HG02938 (cell line): Measurements from ENCODE around the gene TM4SF20.

Experiments
- ATAC-seq: cut with Tn5 transposase; IDR thresholded peaks from one replicate; pipeline ENCODE4 v1.9.1; 2021; ENCODE audit warnings: mild to moderate bottlenecking, moderate library complexity; ENCODE audit not compliant: unreplicated experiment

Gene TM4SF20

DNA sequence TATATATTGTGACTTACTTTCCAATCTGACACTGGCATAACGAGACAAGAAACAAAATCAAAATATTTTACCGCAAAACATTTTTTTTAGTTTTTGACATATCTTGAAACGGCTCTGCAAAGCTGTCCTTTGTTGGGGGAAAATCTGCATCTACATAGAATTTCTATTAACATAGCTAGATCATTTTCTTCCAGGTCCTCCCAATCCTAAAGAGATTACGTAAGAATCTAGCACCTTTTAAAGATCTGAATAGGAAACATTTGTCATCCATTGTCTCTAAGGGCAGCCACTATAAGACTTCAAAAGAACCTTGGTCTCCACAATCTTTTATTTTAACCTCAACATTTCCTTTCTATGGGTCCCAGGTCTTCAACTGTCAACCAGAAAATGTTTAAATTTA lies 55.3 kb downstream of the TM4SF20 start:
- no peak for ATAC-seq

DNA sequence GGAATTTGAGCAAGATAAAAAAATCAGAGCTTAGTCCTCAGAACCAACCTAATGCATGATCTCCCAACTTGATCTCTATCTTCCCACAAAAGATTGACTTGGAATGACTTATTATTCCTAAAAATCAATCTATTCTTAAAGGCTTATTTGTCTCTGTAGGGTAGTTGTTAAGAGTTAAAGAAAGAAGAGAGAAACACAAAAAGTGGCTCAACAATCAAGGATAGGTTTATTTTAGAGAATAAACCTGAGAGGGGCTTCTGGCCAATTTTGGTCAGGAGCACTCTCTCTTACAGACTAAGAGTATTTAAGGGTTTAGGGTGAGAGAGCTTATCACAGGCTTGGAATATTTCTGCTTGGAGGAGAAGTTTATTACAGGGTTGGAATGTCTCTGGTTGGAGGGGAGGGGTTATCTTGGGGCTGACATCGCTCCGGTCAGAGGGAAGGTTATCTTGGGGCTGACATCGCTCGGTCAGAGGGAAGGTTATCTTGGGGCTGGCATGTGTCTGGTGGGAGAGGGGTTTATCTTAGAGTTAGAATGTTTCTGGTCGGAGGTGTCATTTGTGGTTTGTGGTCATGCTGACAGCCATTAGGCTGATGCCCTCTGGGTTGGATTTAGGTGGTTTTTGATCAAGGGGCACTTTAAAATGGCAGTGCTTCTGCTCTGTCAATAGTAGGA lies 56.4 kb downstream of the TM4SF20 start:
- ATAC-seq, result no peak

- no peak for ATAC-seq
These were observed 58.6 kb downstream of the TM4SF20 start for GRCh38 chr2:227320305-227321094.

- ATAC-seq, result no peak
These were observed 61.3 kb downstream of the TM4SF20 start for GRCh38 chr2:227317834-227318233.

DNA sequence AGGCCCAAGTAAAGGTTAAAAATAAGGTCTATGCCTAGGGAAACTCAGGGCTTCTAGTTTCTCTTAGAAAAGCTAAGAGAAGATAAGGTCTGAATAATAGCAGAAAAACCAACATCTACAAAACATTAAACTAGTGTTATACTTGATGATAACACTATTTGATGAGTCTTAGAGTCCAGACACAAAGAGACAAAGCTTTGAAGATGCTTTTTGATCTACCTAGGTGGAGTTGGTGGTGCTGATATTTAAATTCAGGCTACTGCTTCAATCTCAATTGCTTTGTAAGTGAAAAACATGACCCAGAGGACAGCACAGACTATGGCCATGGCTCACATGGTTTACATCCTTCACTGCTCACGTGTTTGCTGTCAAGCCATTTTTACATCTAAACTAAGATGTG lies 65.8 kb downstream of the TM4SF20 start:
- no peak for ATAC-seq

GRCh38 chr2:227312579-227312978 lies 66.5 kb downstream of the TM4SF20 start:
- no peak for ATAC-seq
